NCI-H1436 treated with DMSO at 0.1 percent for 48 hours (cell line): ENCODE data around the gene AKT1.

Experiments used
- DNase-seq: peaks from one replicate; lab custom pipeline; 2025; lab: John Stamatoyannopoulos, UW

AKT1 gene

DNA sequence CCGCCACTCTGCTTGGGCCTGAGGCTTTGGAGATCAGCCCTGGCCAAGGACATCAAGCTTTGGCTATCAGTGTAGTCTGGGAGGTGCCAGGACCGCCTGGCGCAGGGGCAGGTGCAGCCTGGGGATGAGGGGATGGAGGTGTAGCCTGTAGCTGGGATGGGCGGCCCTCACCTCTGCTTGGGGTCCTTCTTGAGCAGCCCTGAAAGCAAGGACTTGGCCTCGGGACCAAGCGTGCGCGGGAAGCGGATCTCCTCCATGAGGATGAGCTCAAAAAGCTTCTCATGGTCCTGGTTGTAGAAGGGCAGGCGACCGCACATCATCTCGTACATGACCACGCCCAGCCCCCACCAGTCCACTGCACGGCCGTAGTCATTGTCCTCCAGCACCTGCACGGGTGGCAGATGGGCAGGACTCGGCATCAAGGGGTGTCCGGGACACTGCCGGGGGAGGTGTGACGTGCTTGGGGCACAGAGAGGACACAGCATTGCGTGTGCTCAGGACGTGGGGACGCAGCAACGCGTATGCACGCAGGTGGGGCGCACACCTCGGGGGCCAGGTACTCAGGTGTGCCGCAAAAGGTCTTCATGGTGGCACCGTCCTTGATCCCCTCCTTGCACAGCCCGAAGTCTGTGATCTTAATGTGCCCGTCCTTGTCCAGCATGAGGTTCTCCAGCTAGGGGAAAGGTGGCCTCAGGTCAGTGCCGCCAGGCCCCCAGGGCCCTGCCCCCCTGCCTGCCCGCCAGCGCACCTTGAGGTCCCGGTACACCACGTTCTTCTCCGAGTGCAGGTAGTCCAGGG is 22.6 kb downstream of the AKT1 start:
- DNase-seq = no peak

DNA sequence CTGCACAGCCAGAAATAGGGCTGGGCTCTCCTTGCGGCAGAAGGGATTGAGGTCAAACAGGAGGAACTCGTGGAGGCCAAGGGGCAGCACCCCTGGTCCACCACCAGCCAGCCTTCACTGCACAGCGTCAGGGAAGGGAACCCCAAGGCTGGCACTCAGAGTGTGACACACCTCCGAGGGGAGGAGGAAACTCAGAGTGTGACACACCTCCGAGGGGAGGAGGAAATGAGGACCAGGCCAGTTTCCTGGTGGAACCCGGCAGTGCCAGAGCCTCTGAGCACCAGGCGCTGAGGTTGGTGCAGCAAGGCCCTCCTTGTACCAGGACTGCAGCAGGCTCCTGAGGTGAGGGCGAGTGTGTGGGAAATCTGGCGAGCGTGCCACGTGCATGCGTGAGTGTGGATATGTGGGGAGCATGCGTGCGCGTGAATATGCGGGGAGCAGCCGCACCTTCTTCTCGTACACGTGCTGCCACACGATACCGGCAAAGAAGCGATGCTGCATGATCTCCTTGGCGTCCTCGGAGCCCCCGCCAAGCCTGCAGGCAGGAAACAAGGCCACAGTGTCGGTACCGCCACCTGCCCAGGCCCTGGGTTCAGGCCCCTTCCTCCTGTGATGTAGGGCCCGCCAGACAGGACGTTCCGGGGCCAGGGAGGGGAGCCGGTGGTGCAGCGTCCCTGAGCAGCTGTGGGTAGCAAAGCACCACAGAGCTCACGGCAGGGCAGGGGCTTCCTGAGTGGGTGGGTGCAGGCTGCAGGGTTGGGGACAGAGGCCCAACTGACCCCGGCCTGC is 23.4 kb downstream of the AKT1 start:
- no peak for DNase-seq

DNA sequence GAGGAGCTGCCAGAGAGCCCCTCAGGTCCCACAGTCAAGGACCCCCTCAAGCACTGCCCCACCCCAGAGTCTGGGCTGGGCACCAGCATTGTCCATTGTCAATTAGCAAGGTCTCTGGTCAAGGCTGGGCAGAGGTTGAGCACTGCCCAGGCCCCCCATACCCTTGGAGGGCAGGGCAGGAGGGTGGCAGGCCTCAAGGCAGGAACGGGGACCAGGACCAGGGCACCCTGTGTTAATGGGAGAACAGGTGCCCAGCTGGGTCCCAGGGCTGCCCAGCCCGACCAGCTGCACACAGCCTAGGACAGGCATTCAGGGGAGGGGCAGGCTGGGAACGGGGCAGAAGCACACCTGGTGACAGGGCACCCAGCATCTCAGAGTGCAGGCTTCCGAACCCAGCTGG is 24.2 kb downstream of the AKT1 start:
- DNase-seq = no peak

DNA sequence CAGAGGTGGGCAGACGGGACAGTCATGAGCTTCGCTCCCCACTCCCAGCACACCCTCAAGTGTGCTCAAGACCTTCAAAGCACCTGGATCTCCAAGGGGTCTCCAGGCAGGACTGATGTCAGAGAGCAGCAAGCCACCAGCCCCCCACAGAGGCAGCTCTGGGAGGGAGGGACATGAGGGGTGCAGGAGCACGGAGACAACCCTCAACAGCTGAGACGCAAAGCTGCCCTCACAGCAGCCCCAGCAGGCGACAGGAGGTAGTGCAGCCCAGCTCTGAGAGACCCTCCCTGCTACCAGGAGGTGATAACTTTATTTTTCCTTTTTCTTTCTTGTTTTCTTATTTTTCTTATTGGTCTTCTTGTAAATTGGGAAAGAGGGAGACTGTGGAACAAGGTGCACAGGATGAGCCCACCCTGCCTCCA is 24.7 kb downstream of the AKT1 start:
- no peak for DNase-seq

DNA sequence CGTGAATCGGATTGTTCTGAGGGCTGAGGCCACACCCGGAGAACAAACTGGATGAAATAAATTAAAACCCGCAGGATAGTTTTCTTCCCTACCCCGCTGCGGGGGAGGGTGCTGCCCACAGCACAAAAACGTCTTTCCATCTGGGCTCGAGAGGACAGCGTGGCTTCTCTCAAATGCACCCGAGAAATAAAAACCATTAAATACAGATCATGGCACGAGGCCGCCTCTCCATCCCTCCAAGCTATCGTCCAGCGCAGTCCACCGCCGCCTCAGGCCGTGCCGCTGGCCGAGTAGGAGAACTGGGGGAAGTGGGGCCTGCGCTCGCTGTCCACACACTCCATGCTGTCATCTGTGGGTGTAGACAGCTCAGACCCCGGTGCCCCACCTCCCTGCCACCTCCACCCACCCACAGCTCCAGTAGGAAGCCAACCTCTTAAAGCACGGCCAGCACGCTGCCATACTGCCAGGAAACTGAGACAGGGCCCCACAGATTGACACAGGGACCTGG is 25.4 kb downstream of the AKT1 start:
- no peak for DNase-seq

DNA sequence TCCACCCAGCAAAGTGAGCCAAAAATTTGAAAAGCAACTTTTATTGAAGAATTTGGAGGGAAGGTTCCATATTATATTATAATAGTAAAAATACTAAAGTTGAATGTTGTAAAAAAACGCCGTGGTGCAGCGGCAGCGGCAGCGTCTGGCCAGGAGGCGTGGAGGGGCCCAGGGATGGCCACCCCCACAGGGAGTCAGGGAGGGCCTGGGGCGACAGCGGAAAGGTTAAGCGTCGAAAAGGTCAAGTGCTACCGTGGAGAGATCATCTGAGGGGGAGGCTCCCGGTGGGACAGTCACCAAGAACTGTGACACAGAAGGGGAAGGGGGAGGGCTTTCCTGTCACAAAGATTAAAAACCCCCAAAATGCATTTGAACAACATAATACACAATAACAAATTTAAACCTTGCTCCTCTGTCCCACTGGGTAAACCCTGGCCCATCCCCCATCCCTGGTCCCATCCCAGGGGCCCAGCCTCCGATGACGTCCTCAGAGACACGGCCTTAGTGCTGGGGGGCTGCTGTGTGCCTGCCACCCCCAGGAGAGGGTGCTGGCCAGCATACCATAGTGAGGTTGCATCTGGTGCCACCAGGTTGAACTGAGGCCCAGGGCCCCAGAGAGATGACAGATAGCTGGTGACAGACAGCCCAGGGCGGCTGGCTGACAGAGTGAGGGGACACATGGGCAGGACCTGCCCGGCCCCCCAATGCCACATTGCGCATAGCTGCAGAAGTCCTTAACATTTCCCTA is 26.1 kb downstream of the AKT1 start:
- no peak for DNase-seq

DNA sequence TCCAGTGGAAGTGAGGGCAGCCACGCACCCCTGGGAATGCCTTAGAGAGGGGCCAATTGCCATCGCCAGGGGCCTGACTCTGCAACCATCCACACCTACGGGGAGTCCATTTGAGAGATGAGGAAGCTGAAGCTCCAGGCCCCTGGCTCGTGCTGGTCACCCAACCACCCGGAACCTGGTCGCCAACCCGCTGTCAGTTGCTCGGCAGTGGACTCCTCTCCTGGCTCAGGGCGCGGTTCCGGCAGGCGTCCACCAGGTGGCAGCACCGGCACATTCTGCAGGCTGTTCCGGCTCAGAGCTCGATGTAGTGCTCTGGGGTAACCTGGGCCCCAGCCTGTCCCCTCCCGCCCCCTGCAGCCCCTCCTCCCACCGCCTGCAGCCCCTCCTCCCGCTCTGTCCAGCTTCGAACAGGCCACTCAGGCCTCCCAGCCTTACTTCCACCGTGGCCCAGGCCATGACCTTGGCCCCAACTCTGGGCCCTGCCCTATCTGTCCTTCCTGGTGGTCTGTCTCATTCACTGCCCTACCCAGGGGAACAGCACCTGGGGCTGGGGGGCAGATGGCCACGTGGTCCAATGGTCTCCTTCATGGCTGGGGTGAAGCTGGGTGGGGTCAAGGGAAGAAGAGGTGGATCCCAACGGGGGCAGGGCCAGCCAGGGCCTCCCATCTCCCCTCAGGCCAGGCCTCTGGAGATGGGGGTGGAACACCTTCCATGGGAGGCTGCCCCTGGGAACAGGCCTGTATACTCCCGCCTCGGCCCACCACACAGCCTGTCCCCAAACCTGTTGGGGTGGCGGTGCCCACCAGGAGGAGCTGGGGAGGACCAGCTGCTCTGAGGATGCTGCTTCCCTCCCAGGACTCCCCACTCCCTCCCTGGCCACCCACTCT is 26.9 kb downstream of the AKT1 start:
- no peak for DNase-seq

DNA sequence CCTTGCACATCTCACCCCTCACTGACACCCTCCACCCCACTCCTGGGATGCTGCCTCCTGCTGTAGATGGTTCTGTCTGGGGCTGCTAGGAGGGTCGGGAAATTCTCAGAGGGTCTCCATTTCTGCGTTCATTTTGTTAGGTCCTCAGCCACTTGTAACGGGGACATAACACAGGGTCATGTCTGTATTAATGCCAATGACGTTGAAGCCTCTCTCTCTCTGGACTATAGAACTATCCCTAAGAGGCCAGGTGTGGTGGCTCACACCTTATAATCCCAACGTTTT is 28.0 kb downstream of the AKT1 start:
- DNase-seq = no peak

DNA sequence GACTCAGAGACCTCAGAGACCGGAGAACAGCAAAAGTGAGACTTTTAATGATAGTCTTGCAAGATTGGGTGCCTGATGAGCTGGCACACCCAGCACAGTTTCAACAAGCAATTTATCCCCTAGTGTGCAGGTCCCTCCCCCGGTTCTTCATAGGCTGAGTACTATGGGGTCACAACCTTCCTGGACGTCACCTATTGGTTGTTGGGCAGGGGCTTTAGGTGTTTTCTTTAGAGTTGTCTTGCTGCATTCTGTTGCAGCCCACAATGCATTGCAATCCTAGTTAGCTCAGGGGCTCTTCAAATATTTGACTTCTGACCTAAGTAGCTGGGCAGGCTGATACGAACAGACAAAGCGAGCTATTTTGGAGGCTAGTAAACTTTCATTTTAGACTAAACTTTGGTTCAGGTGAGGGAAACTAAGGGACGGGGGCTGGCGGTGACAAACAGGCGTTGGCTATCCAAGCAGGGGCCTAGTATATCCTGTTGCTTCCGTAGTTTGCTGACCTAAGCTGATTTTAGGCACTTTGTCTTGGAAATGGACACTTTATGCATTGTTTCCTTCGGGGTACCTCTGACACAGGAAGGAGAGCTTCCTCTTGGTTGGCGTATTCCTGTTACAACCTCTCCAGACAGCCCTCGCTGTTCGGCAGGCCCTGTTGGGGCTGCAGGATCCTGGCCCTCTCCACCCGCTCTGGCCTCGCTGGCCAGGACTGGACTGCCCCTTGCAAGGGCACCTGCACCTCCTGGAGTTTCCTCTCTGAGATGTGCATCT is 28.5 kb downstream of the AKT1 start:
- DNase-seq = no peak

DNA sequence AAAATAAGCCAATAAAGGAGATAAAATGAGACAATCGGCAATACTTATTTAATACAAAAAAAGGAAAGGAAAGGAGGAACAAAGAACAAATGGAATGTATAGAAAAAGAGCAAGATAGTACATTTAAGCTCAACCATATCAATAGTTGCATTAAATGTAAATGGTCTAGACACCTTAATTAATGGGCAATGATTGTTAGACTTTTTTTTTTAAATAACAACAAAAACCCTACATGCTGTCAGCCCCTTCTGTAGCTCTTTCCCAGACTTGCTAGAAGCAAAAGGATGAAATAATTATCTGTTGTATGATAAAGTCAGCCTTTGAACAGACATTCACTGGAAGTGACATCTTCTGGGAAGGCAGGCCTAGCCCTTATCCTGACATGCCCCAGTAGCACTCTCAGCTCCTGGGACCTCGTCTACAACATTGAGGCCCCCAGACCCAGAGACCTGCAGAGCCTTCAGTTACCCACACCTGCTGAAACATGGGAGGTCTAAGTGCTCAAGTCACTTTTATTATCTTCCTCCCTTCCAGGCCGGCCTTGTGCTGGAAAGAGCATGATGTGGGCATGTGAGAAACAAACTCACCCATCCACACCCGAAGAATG is 29.2 kb downstream of the AKT1 start:
- DNase-seq = no peak

DNA sequence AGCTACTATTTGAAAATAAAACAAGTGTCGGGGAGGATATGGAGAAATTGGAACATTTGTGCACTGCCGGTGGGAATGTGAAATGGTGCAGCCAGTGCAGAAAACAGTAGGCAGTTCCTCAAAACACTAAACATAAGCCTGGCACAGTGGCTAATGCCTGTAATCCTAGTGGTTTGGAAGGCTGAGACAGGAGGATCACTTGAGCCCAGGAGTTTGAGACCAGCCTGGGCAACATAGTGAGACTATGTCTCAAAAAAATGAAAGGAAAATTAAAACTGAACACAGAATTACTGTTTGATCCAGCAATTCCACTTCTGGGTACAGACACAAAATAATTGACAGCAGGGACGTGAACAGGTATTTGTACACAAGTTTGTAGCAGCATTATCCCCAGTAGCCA is 30.0 kb downstream of the AKT1 start:
- no peak for DNase-seq

DNA sequence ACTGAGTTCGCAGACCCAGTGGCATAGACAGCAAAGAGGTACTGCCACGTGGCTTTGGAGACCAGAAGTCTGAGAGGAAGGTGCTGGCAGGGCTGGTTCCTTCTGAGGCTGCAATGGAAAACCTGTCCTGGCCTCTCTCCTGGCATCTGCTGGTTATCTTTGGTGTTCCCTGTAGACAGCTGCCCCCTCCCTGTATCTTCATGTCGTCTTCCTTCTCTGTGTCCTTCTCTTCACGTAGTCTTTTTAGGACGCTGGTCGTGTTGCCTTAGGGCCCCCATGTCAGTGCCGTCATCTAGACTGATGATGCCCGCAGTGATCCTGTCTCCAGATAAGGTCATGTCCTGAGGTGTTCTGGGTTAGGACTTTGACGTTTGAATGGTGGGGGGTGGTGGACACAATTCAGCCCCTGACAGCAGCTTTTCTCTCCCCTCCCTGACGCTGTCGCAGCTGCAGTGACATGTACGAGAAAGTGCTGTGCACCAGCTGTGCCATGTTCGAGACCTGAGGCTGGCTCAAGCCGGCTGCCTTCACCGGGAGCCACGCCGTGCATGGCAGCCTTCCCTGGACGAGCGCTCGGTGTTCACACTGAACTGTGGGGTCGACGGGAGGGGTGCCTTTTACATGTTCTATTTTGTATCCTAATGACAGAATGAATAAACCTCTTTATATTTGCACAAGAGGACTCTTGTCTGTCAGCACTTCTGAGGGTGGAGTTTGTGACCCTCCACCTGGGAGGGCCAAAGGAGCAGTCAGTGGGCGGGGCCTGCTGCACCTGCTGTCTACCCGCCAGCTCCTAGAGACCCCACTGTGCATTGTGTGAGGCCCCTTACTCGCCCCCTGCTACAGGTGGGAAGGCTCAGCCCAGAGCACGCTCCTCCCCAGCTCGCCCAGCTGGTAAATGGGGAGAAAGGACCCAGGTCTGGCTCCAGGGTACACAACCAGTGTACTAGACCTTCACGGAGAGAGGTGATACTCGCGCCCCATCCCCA is 36.3 kb downstream of the AKT1 start:
- no peak for DNase-seq

DNA sequence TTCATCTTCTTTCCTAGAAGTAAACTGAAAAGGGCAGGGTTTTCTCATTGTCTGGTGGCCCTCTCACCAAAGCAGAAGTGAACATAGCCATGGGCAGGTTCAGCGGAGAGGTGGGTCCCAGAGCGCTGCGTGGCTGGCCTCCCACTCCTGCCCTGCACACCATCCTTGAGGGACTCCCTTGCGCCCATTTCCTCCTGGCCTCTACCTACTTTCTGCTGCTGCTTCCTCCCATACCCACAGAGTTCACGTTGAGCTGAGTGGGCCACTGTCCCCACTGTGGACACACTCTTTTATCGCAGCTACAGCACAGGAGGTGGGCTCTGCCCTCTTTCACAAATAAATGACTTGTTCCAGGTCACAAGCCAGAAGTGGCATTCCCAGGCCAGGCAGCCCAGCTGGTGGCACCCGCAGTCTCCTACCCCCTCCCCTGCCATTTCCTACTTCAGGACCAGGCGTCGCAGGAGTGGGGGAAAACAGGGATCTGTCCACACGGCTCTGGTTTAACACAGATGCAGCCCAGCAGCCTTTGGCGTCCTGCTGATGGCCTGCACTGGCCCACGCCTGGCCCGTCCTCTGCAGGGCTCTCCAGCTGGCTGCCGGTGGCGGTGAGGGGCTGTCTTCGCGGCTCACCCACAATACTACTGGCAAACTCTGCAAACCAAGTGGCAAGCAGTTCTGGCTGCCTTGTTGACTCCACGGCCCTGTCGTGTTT is 37.7 kb downstream of the AKT1 start:
- no peak for DNase-seq

DNA sequence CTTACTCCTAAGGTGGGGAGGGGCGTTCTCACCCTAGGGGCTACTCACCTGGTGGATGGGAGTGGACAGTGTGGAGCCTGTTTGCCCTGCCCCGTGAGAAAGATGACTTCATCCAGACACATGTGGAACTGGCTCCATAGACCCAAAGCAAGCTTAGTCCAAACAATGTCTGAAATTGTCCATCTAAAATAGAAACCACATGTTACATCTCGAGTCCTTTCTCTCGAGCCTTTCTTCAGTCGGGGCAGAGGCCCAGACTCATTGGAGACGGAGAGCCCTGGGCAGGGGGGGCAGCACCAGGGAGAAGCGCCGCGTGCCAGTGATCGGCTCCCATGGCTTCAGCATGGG is 38.3 kb downstream of the AKT1 start:
- no peak for DNase-seq

DNA sequence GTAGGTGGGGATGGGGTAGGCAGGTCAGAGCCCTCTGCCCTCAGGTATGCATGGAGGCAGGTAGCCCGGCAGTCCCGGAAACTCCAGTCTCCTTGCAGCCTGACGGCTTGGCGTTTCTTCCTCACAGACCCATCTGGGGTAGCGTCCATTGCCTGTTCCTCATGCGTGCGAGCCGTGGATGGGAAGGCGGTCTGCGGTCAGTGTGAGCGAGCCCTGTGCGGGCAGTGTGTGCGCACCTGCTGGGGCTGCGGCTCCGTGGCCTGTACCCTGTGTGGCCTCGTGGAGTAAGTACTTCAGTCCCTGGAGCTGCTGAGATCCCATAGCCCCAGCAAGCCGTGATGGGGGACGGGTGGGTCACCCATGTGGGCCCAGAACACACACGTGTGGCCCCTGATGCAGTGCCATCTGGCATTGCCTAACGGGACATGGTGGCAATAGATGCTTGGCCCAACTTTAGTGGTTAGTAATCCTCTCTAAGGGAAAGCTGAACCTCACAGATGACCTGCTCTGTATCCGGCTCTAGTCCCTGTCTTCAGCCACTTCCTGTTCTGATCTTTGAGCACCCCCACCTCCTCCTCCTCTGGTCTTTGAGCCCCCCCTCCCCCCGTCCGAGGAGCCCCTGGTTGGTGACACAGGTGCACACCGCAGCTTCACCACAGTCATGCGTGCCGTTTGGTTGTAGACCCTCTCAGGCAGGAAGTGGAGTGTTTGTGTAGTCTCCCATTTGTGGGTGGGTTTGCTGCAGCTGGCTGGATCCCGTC is 38.9 kb downstream of the AKT1 start:
- no peak for DNase-seq

DNA sequence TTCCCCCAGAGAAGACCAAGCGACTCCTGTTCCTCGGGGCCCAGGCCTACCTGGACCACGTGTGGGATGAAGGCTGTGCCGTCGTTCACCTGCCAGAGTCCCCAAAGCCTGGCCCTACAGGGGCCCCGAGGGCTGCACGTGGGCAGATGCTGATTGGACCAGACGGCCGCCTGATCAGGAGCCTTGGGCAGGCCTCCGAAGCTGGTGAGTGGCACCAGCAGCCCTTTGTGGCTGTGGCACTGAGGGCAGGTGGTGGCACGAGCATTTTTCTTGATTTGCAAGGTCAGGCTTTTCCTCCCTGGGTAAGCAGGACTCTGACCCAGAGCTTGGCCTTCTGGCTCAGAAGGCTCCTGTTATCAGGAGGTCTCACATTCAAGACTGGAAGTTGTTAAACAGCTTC is 39.9 kb downstream of the AKT1 start:
- no peak for DNase-seq

DNA sequence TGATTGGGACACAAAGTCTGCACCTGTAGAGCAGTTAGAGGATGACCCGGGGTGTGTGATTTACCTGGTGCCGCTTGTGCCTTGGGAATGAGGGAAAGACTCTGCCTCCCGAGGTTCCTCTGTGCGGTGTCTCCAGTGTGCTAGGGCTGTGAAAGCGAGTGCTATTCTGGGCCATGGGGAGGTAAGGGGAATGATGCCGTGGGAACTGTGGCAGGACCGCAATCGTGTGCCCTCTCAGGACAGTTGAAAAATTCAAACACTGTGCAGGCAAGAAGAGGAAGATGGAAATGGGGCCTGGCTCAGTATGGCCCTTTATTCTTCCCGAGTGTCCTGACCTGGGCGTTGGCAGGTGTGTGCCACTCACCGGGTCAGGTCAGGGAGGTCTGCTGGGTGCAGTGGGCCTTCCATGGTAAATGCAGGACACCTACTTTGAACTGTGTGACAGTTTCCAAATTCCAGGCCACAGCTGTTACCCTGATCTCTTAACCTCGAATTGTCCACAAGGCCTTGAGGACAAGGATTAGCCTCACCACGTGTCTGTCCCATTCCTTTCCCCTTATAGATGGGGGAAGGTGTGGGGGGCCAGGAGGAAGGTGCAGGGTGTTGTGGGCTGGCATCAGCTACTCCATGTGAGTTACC is 41.2 kb downstream of the AKT1 start:
- DNase-seq = no peak
